Endothelial cell of umbilical vein (primary cell): ENCODE results near the gene BMP8A. TPM values are rescaled to one million over a fixed set of nuclear protein-coding genes. Genes with fewer than 3 reads are reported as not detected.

Source experiments
- BruUV-seq: library from RNA; stranded (reverse); fragments of 400-500 nt; replicated peaks from 2 replicates; lab custom pipeline; 2021; lab: Mats Ljungman, UMichigan
- CTCF ChIA-PET: fragments of 300-600, 350-600 bp; sonication (Branson Sonifier 250); formaldehyde crosslinking; loops from one replicate; lab custom pipeline; 2021; ENCODE audit warnings: antibody characterized with exemption, inconsistent platforms; lab: Charles Lee
- POLR2A ChIA-PET: fragments of 300-600, 350-600 bp; sonication (Branson Sonifier 250); formaldehyde crosslinking; loops from one replicate; lab custom pipeline; 2021; ENCODE audit warnings: antibody characterized with exemption, inconsistent platforms; lab: Charles Lee
- DNase-seq: peaks from one replicate; pipeline ENCODE4 v3.0.0-alpha.2; 2011; ENCODE audit warnings: low read depth, low spot score
- FAIRE-seq: peaks from 2 replicates; lab custom pipeline; 2011; peaks lifted over from hg19 to GRCh38; lab: Jason Lieb, UNC
- H2AFZ ChIP-seq: 2 replicates; pipeline ENCODE4 v1.6.0; 2012; ENCODE audit warnings: low read depth, low read length, control low read depth, inconsistent platforms
- H3K27ac ChIP-seq: 2 replicates; pipeline ENCODE4 v1.5.1; 2011; ENCODE audit warnings: low read depth, mild to moderate bottlenecking, control low read depth, low read length, moderate library complexity; ENCODE audit not compliant: insufficient read depth
- H3K27me3 ChIP-seq, 2 experiments: 2 replicates each; pipeline versions ENCODE4 v1.6.0 to v1.6.1; 2011; ENCODE audit warnings: low read length in 2 of 2, mixed read lengths in 1 of 2; ENCODE audit not compliant: control insufficient read depth in 2 of 2, insufficient read depth in 2 of 2
- H3K36me3 ChIP-seq, 2 experiments: 2 replicates in 1 of 2; 3 replicates in 1 of 2; pipeline ENCODE4 v1.5.1; 2011; ENCODE audit warnings: low read length in 2 of 2, mild to moderate bottlenecking in 1 of 2, moderate library complexity in 1 of 2; ENCODE audit not compliant: control insufficient read depth in 2 of 2, insufficient read depth in 2 of 2; ENCODE audit errors: extremely low read depth in 1 of 2
- H3K4me1 ChIP-seq: 3 replicates; pipeline ENCODE4 v1.5.1; 2011; ENCODE audit warnings: mild to moderate bottlenecking, low read length; ENCODE audit not compliant: control insufficient read depth, insufficient read depth; ENCODE audit errors: extremely low read depth
- H3K4me2 ChIP-seq: 2 replicates; pipeline ENCODE4 v1.6.1; 2011; ENCODE audit warnings: low read length, control low read depth, mixed read lengths; ENCODE audit not compliant: insufficient read depth
- H3K4me3 ChIP-seq, 3 experiments: fragments of 200-600 bp in 1 of 3; sonication (generic), shearing (Covaris generic) in 1 of 3; replicated peaks in 1 of 3; 2 replicates each; pipeline ENCODE4 v1.5.1; 2011 to 2016; ENCODE audit warnings: control low read depth in 3 of 3, low read length in 3 of 3, mild to moderate bottlenecking in 2 of 3, inconsistent platforms in 1 of 3, low read depth in 1 of 3, moderate library complexity in 1 of 3; ENCODE audit not compliant: insufficient read depth in 1 of 3
- H3K79me2 ChIP-seq: 2 replicates; pipeline ENCODE4 v1.6.0; 2012; ENCODE audit warnings: low read length, inconsistent platforms; ENCODE audit not compliant: control insufficient read depth, insufficient read depth
- H3K9ac ChIP-seq: replicated peaks from 2 replicates; pipeline ENCODE3; 2011; ENCODE audit warnings: low read length, control low read depth; ENCODE audit not compliant: insufficient read depth; ENCODE audit errors: extremely low read depth
- H3K9me1 ChIP-seq: replicated peaks from 3 replicates; pipeline ENCODE4 v1.6.0; 2011; ENCODE audit warnings: mild to moderate bottlenecking, low read length; ENCODE audit not compliant: control insufficient read depth, insufficient read depth; ENCODE audit errors: extremely low read depth
- H3K9me3 ChIP-seq: replicated peaks from 2 replicates; pipeline ENCODE4 v1.5.1; 2012; ENCODE audit warnings: low read length, inconsistent platforms; ENCODE audit not compliant: control insufficient read depth, insufficient read depth
- H4K20me1 ChIP-seq: replicated peaks from 2 replicates; pipeline ENCODE3; 2011; ENCODE audit warnings: mild to moderate bottlenecking, low read length; ENCODE audit not compliant: control insufficient read depth, insufficient read depth; ENCODE audit errors: extremely low read depth
- EZH2 ChIP-seq: IDR thresholded peaks from 2 replicates; pipeline ENCODE4 v1.6.1; 2012; ENCODE audit warnings: borderline replicate concordance, low read depth, mild to moderate bottlenecking, moderate library complexity, low read length, inconsistent platforms; ENCODE audit not compliant: severe bottlenecking
- FOS ChIP-seq: IDR thresholded peaks from 2 replicates; pipeline ENCODE4 v1.6.1; 2011; ENCODE audit warnings: mild to moderate bottlenecking, low read length, moderate library complexity, borderline replicate concordance; ENCODE audit not compliant: insufficient read depth
- GATA2 ChIP-seq: IDR thresholded peaks from 2 replicates; pipeline ENCODE4 v1.7.0; 2011; ENCODE audit warnings: low read depth, mild to moderate bottlenecking, moderate library complexity, mixed read lengths, low read length; ENCODE audit not compliant: insufficient read length, insufficient read depth
- JUN ChIP-seq: IDR thresholded peaks from 2 replicates; pipeline ENCODE4 v1.6.1; 2011; ENCODE audit warnings: borderline replicate concordance, low read depth; ENCODE audit not compliant: insufficient read length, insufficient read depth
- MYC ChIP-seq: IDR thresholded peaks from one replicate; pipeline ENCODE4 v1.6.1; 2011; ENCODE audit warnings: mild to moderate bottlenecking, low read depth, low read length
- POLR2A ChIP-seq: IDR thresholded peaks from 2 replicates; pipeline ENCODE4 v1.6.1; 2012; ENCODE audit warnings: low read depth, mild to moderate bottlenecking, control low read depth, low read length
- POLR2AphosphoS5 ChIP-seq: IDR thresholded peaks from 2 replicates; pipeline ENCODE4 v1.6.1; 2012; ENCODE audit warnings: low read depth, mild to moderate bottlenecking, control low read depth, low read length, moderate library complexity; ENCODE audit not compliant: insufficient read depth
- dilution Hi-C: fragments of 300-500 bp; cut with MboI; formaldehyde crosslinking; loops from one replicate; pipeline ENCODE4 v1.15.0; 2019; ENCODE audit warnings: low sequenced_read_pairs; ENCODE audit not compliant: extremely low pct_ligation_motif_present
- intact Hi-C: fragments of 100-400 bp; cut with micrococcal nuclease; formaldehyde crosslinking; loops from one replicate; pipeline ENCODE4 v1.10.0; 2022
- polyA plus RNA-seq, 4 experiments: library from polyadenylated mRNA; depleted of rRNA in 3 of 4; stranded (reverse) in 3 of 4; unstranded in 1 of 4; fragments of >200 nt; gene quantifications; 2 replicates each; pipeline versions ENCODE4 v1.2.1 to v1.2.3, GENCODE V29; 2011 to 2012; ENCODE audit warnings: missing spikeins in 1 of 4
- total RNA-seq: library from RNA; stranded (reverse); gene quantifications from 2 replicates; pipeline ENCODE4 v1.2.3, GENCODE V29; 2021
- TF ChIP-seq, protein P1 (sequence below): IDR thresholded peaks from 2 replicates; pipeline ENCODE4 v1.6.1; 2011; ENCODE audit not compliant: insufficient read depth, insufficient read length
- TF ChIP-seq, protein P2 (sequence below), 2 donors: IDR thresholded peaks; 1 replicate in 1 of 2; 2 replicates in 1 of 2; pipeline ENCODE4 v1.5.1; 2011; ENCODE audit warnings: low read length in 2 of 2, mild to moderate bottlenecking in 2 of 2, moderate library complexity in 2 of 2, control low read depth in 1 of 2, inconsistent platforms in 1 of 2, low read depth in 1 of 2; ENCODE audit not compliant: insufficient read depth in 1 of 2; ENCODE audit errors: extremely low read depth in 1 of 2

Gene BMP8A
- total and polyA plus RNA-seq, 2 donors (not counting 3 experiments of a cell fraction or from before 2014, with no cell fraction given) = 0.25 to 0.44 TPM

DNA sequence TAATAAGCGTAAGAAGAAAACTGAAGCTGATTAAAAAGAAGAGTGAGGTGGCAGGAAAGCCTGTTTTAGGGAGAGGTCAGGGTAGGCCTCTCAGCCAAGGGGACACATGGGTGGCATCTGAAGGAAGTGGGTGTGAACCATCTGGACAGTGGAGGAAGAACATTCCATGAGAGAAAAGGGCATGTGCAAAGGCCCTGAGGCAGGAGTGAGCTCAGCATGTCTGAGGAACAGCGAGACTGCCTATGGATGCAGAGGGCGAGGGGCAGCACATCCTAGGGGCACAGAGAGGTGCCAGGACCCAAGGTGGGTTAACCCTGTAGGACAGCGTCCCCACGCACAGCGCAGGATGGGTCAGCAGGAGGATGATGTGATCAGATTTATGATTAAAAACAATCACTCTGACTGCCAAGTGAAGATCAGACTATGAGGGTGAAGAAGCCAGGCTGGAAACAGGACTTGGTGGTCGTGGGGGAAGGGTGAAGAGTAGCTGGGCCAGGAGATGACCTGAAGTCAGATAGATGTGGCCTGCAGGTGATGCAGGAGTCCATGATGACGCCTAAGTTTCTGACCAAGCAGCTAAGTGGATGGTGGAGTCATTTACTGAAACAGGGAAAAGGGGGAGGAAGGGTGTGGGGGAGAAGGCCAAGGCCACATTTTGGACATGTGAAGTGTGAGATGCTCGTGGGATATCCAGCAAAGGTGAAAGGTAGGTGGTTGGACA lies 47.3 kb downstream of the BMP8A start:
- H3K4me1 ChIP-seq = no peaks in the 10 kb centered on the region
- no peak overlapping the region for H3K4me2 ChIP-seq
- BruUV-seq = no TSS peak
- dilution Hi-C loops = no loop called here
- H3K79me2 ChIP-seq = no peaks in the 10 kb centered on the region
- H3K27ac ChIP-seq = no peak overlapping the region
- H4K20me1 ChIP-seq = no peaks in the 10 kb centered on the region
- FAIRE-seq (no peak), DNase-seq (no peak)
- intact Hi-C loops = loop anchor here (1.0 to 5.0 kb wide), 5 partner anchors 32 to 440 kb away; partner anchors contain the start of gene BMP8A
- H3K36me3 ChIP-seq = peaks cover 0 to 2% of the 10 kb centered on the region in 2 experiments
- no peaks in the 10 kb centered on the region for H3K27me3 ChIP-seq
- TF ChIP-seq, protein P1, sequence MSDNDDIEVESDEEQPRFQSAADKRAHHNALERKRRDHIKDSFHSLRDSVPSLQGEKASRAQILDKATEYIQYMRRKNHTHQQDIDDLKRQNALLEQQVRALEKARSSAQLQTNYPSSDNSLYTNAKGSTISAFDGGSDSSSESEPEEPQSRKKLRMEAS = no peak
- TF ChIP-seq POLR2A = no peak
- TF ChIP-seq POLR2AphosphoS5 = no peak
- no peak for TF ChIP-seq JUN
- TF ChIP-seq FOS = no peak
- TF ChIP-seq, protein P2, sequence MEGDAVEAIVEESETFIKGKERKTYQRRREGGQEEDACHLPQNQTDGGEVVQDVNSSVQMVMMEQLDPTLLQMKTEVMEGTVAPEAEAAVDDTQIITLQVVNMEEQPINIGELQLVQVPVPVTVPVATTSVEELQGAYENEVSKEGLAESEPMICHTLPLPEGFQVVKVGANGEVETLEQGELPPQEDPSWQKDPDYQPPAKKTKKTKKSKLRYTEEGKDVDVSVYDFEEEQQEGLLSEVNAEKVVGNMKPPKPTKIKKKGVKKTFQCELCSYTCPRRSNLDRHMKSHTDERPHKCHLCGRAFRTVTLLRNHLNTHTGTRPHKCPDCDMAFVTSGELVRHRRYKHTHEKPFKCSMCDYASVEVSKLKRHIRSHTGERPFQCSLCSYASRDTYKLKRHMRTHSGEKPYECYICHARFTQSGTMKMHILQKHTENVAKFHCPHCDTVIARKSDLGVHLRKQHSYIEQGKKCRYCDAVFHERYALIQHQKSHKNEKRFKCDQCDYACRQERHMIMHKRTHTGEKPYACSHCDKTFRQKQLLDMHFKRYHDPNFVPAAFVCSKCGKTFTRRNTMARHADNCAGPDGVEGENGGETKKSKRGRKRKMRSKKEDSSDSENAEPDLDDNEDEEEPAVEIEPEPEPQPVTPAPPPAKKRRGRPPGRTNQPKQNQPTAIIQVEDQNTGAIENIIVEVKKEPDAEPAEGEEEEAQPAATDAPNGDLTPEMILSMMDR (IDR thresholded peaks at IDR 0.05; ENCODE audit: extremely low read depth in 1 of 2, insufficient read depth in 1 of 2, low read depth in 1 of 2, low read length in 2 of 2) = no peak
- no peak for TF ChIP-seq MYC
- TF ChIP-seq GATA2 = no peak
- no peak for TF ChIP-seq EZH2
- CTCF ChIA-PET = interaction anchor here (0.6 to 5.8 kb wide), 76 partner anchors 8 to 550 kb away, joined by 3 to 99 read pairs (median 4); partner anchors contain the start of genes BMP8A, MACF1 and NDUFS5
- H3K9me3 ChIP-seq = no peaks in the 10 kb centered on the region
- H3K9me1 ChIP-seq = no peaks in the 10 kb centered on the region
- H2AFZ ChIP-seq = peak overlapping the region; percentile 98
- no peak overlapping the region for H3K4me3 ChIP-seq
- POLR2A ChIA-PET = no interaction called here
- H3K9ac ChIP-seq = no peak overlapping the region
